Measurements from ENCODE around the gene PDE2A. TPM values are rescaled to one million over a fixed set of nuclear protein-coding genes. Genes with fewer than 3 reads are reported as not detected.

The PDE2A gene
- 1.0 to 2.6 TPM (median 1.9 TPM) in 5 replicates for total RNA-seq (2022; extraction: Qiagen RNA extraction)

DNA sequence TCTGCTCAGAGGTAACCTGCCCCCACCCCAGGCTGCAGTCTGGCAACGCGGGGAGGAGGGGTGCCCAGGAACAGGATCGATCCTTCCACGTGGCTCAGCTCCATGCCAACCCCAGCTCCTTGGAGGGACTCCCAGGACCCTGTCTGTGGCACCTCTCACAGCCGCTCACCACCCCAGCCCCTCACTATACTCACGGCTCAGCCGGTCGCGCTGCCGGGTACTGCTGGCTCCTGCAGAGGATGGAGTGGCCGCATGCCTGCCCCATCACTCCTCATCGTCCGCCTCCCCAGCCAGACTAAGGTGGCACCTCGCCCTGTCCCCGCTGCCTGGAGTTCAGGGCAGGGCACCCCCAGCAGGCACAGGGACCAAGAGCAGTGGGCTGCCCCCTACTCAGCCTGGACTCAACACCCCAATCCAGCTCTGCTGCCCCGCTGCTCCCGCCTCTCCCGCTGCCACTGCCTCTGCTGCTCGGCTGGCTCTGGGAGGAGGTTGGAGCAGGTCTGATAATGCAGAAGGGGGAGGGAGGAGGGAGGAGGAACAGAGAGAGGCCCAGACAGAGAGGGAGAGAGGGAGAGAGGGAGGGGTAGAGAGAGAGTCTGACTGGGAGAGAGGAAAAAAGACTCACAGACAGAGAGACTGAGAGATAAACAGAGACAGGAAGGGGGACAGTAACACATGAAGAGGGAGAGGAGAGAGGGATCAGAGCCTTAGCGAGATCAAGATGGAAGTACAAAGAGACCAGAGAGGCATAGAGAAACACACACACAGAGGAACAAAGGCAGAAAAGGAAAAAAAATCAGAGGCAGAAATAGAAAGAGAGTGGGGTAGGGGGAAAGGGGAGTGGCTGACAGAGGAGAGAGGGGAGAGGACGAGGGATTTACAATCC is at the start of gene PDE2A:
PDE2A (minus strand) TSS at position 480 of the 886 bp plus-strand sequence; CDS start at position 265, 215 bp downstream.

Other genes with a start within 250 kb of the PDE2A start
- gene CLPB, start 239.9 kb downstream of the PDE2A start, total RNA-seq (2022; extraction: Qiagen RNA extraction): 12.6 to 20.4 TPM (median 15.8 TPM) in 5 replicates
- 20.0 to 31.4 TPM (median 26.5 TPM) in 5 replicates for gene ARAP1, start 78.0 kb upstream of the PDE2A start, total RNA-seq (2022; extraction: Qiagen RNA extraction)
- gene STARD10, start 119.6 kb upstream of the PDE2A start, total RNA-seq (2022; extraction: Qiagen RNA extraction): 15.0 to 18.8 TPM (median 18.8 TPM) in 5 replicates
- 2.9 to 4.7 TPM (median 3.5 TPM) in 5 replicates for gene ATG16L2, start 140.0 kb upstream of the PDE2A start, total RNA-seq (2022; extraction: Qiagen RNA extraction)